NOMO-1 (cell line): ENCODE data around the gene NHEJ1.
A peak's percentile ranks its signal among the peaks of the same experiment; 100 is the strongest.

Experiments used
- DNase-seq, 2 experiments: peaks; one replicate each; lab custom pipeline; 2025; ENCODE audit not compliant: unreplicated experiment in 2 of 2; lab: John Stamatoyannopoulos, UW

NHEJ1 gene

GRCh38 chr2:219094171-219094570, 66.4 kb downstream of the NHEJ1 start:
- DNase-seq, result no peak

GRCh38 chr2:219090436-219091299, 69.9 kb downstream of the NHEJ1 start:
- DNase-seq, result no peak

GRCh38 chr2:219089330-219089729, 71.3 kb downstream of the NHEJ1 start:
- DNase-seq, result no peak

GRCh38 chr2:219087848-219088247, 72.8 kb downstream of the NHEJ1 start:
- DNase-seq, result no peak

GRCh38 chr2:219087361-219087760, 73.3 kb downstream of the NHEJ1 start:
- no peak for DNase-seq

GRCh38 chr2:219086196-219086595, 74.4 kb downstream of the NHEJ1 start:
- DNase-seq, result peak; percentile 30 to 49

- no peak for DNase-seq
These were observed 75.8 kb downstream of the NHEJ1 start for GRCh38 chr2:219084791-219085190.

GRCh38 chr2:219082332-219082958, 78.2 kb downstream of the NHEJ1 start:
- no peak for DNase-seq

- peak in 1 of 2 experiments; percentile 53 for DNase-seq
These were observed 78.8 kb downstream of the NHEJ1 start for GRCh38 chr2:219081701-219082331.

GRCh38 chr2:219081096-219081495, 79.5 kb downstream of the NHEJ1 start:
- DNase-seq, result no peak

- DNase-seq, result no peak
These were observed 81.2 kb downstream of the NHEJ1 start for GRCh38 chr2:219079417-219079816.

- no peak for DNase-seq
These were observed 81.7 kb downstream of the NHEJ1 start for GRCh38 chr2:219078951-219079350.

GRCh38 chr2:219078126-219078525, 82.5 kb downstream of the NHEJ1 start:
- DNase-seq, result no peak

- peak; percentile 55 to 63 for DNase-seq
These were observed 84.4 kb downstream of the NHEJ1 start for GRCh38 chr2:219076253-219076652.

GRCh38 chr2:219073413-219074129, 87.0 kb downstream of the NHEJ1 start:
- DNase-seq, result peak; percentile 57 to 70

GRCh38 chr2:219072741-219073250, 87.8 kb downstream of the NHEJ1 start:
- DNase-seq, result no peak

GRCh38 chr2:219071131-219071816, 89.3 kb downstream of the NHEJ1 start:
- DNase-seq, result no peak

- no peak for DNase-seq
These were observed 95.1 kb downstream of the NHEJ1 start for GRCh38 chr2:219065484-219065883.

- no peak for DNase-seq
These were observed 98.5 kb downstream of the NHEJ1 start for GRCh38 chr2:219062081-219062480.
